Activated CD8-positive, alpha-beta T cell treated with anti-CD3 and anti-CD28 coated beads, Interleukin-2, amount 10 ng/mL, durations not matched to agents 7 days and 5 days (primary cell): Measurements from ENCODE around the gene LARP4B. TPM values are rescaled to one million over a fixed set of nuclear protein-coding genes. Genes with fewer than 3 reads are reported as not detected.
A peak's percentile ranks its signal among the peaks of the same experiment; 100 is the strongest.

Experiments
- ATAC-seq: fragments of 150-1000 bp; cut with Tn5 transposase; one replicate; pipeline ENCODE4 v1.10.0; 2021; ENCODE audit warnings: moderate library complexity
- CTCF ChIA-PET: fragments of 350-600 bp; sonication (Branson Sonifier 250); formaldehyde crosslinking; loops from one replicate; lab custom pipeline; 2021; ENCODE audit warnings: antibody characterized with exemption; lab: Charles Lee
- POLR2A ChIA-PET: fragments of 350-600 bp; sonication (Branson Sonifier 250); formaldehyde crosslinking; loops from one replicate; lab custom pipeline; 2021; ENCODE audit warnings: antibody characterized with exemption; lab: Charles Lee
- DNase-seq: peaks from one replicate; pipeline ENCODE4 v3.0.0-alpha.2; 2020
- H3K27ac Mint-ChIP-seq: one replicate; pipeline ENCODE4 v1.8.0; 2021; ENCODE audit warnings: mild to moderate bottlenecking, mixed read lengths
- H3K27me3 Mint-ChIP-seq: one replicate; pipeline ENCODE4 v1.8.0; 2021; ENCODE audit warnings: low read depth, mixed read lengths
- H3K36me3 Mint-ChIP-seq: one replicate; pipeline ENCODE4 v1.8.0; 2021; ENCODE audit warnings: low read depth, mixed read lengths
- H3K4me1 Mint-ChIP-seq: one replicate; pipeline ENCODE4 v1.8.0; 2021; ENCODE audit warnings: low read depth, mixed read lengths
- H3K4me3 Mint-ChIP-seq: one replicate; pipeline ENCODE4 v1.8.0; 2021; ENCODE audit warnings: mild to moderate bottlenecking, mixed read lengths
- H3K9me3 Mint-ChIP-seq: one replicate; pipeline ENCODE4 v1.8.0; 2022; ENCODE audit warnings: mixed read lengths; ENCODE audit not compliant: insufficient read depth
- total RNA-seq, 2 experiments: library from RNA; stranded (reverse); gene quantifications; one replicate each; pipeline ENCODE4 v1.2.3, GENCODE V29; 2021

LARP4B gene
- total RNA-seq = 100 to 1,000 TPM; 107 to 108 TPM

GRCh38 chr10:931326-932318 lies at the start of gene LARP4B:
Gene LARP4B (minus strand): TSS chr10:931705. CDS start chr10:885721, 45,984 bp downstream.
- ChIA-PET CTCF (no interaction called here), POLR2A (interaction anchor here (0.6 to 4.5 kb wide), 11 partner anchors 9 to 124 kb away, joined by 3 to 26 read pairs (median 4); partner anchors contain the start of genes GTPBP4, IDI1 and WDR37)
- peak within 1 kb of the TSS; percentile 96 for H3K4me3 Mint-ChIP-seq
- ATAC-seq (peak; percentile 98), DNase-seq (peak; percentile 97)
- H3K4me1 Mint-ChIP-seq = peaks cover 37% of the 10 kb centered on the region
- H3K36me3 Mint-ChIP-seq = peaks cover 16% of the 10 kb centered on the region
- no peaks in the 10 kb centered on the region for H3K27me3 Mint-ChIP-seq
- H3K9me3 Mint-ChIP-seq = no peaks in the 10 kb centered on the region
- H3K27ac Mint-ChIP-seq = peak within 1 kb of the TSS; percentile 96

- H3K27ac Mint-ChIP-seq = no peak overlapping the region
- no peaks in the 10 kb centered on the region for H3K27me3 Mint-ChIP-seq
- ATAC-seq = no peak
- ChIA-PET POLR2A (no interaction called here), CTCF (no interaction called here)
- no peak overlapping the region for H3K4me3 Mint-ChIP-seq
- H3K36me3 Mint-ChIP-seq = peaks cover 17% of the 10 kb centered on the region
- no peaks in the 10 kb centered on the region for H3K4me1 Mint-ChIP-seq
- DNase-seq = no peak
- peaks cover 18% of the 10 kb centered on the region for H3K9me3 Mint-ChIP-seq
Measured at GRCh38 chr10:980468-981093, 49.1 kb upstream of the LARP4B start.

GRCh38 chr10:978826-979421 lies 47.4 kb upstream of the LARP4B start:
- POLR2A ChIA-PET = no interaction called here
- no peak overlapping the region for H3K4me3 Mint-ChIP-seq
- DNase-seq = no peak
- CTCF ChIA-PET = no interaction called here
- H3K27ac Mint-ChIP-seq = no peak overlapping the region
- H3K9me3 Mint-ChIP-seq = peaks cover 18% of the 10 kb centered on the region
- no peaks in the 10 kb centered on the region for H3K27me3 Mint-ChIP-seq
- ATAC-seq = no peak
- no peaks in the 10 kb centered on the region for H3K4me1 Mint-ChIP-seq
- H3K36me3 Mint-ChIP-seq = peaks cover 17% of the 10 kb centered on the region

- DNase-seq (no peak), ATAC-seq (no peak)
- no peak overlapping the region for H3K4me3 Mint-ChIP-seq
- POLR2A ChIA-PET = no interaction called here
- H3K4me1 Mint-ChIP-seq = no peaks in the 10 kb centered on the region
- H3K9me3 Mint-ChIP-seq = peaks cover 18% of the 10 kb centered on the region
- CTCF ChIA-PET = no interaction called here
- H3K36me3 Mint-ChIP-seq = peaks cover 17% of the 10 kb centered on the region
- no peaks in the 10 kb centered on the region for H3K27me3 Mint-ChIP-seq
- no peak overlapping the region for H3K27ac Mint-ChIP-seq
Measured at GRCh38 chr10:976316-976715, 44.8 kb upstream of the LARP4B start.

- Mint-ChIP-seq H3K9me3 (peaks cover 11% of the 10 kb centered on the region), H3K27me3 (peaks cover 6% of the 10 kb centered on the region), H3K36me3 (peaks cover 12% of the 10 kb centered on the region), H3K4me3 (no peak overlapping the region), H3K4me1 (no peaks in the 10 kb centered on the region), H3K27ac (no peak overlapping the region)
- DNase-seq = no peak
- no peak for ATAC-seq
- ChIA-PET POLR2A (no interaction called here), CTCF (no interaction called here)
Measured at GRCh38 chr10:974785-975074, 43.2 kb upstream of the LARP4B start.

- Mint-ChIP-seq H3K9me3 (peaks cover 6% of the 10 kb centered on the region), H3K27ac (no peak overlapping the region), H3K27me3 (peaks cover 10% of the 10 kb centered on the region), H3K4me3 (no peak overlapping the region), H3K36me3 (peaks cover 11% of the 10 kb centered on the region), H3K4me1 (no peaks in the 10 kb centered on the region)
- CTCF ChIA-PET = no interaction called here
- no peak for DNase-seq
- POLR2A ChIA-PET = no interaction called here
- no peak for ATAC-seq
Measured at GRCh38 chr10:974038-974784, 42.7 kb upstream of the LARP4B start.

- H3K27ac Mint-ChIP-seq = no peak overlapping the region
- ChIA-PET POLR2A (interaction anchor here (0.6 kb wide), 1 partner anchor 10 kb away, joined by 3 read pairs; no protein-coding TSS in a partner anchor), CTCF (no interaction called here)
- H3K4me3 Mint-ChIP-seq = no peak overlapping the region
- DNase-seq = no peak
- peaks cover 5% of the 10 kb centered on the region for H3K36me3 Mint-ChIP-seq
- H3K9me3 Mint-ChIP-seq = no peaks in the 10 kb centered on the region
- H3K4me1 Mint-ChIP-seq = no peaks in the 10 kb centered on the region
- H3K27me3 Mint-ChIP-seq = peaks cover 18% of the 10 kb centered on the region
- no peak for ATAC-seq
Measured at GRCh38 chr10:972763-973162, 41.3 kb upstream of the LARP4B start.

GRCh38 chr10:971613-972012 lies 40.1 kb upstream of the LARP4B start:
- Mint-ChIP-seq H3K27ac (no peak overlapping the region), H3K36me3 (peaks cover 2% of the 10 kb centered on the region), H3K9me3 (no peaks in the 10 kb centered on the region), H3K4me3 (no peak overlapping the region), H3K4me1 (peaks cover 7% of the 10 kb centered on the region), H3K27me3 (peaks cover 18% of the 10 kb centered on the region)
- no peak for DNase-seq
- CTCF ChIA-PET = no interaction called here
- ATAC-seq = no peak
- POLR2A ChIA-PET = no interaction called here

- Mint-ChIP-seq H3K36me3 (no peaks in the 10 kb centered on the region), H3K27me3 (peaks cover 20% of the 10 kb centered on the region), H3K27ac (no peak overlapping the region), H3K4me3 (no peak overlapping the region), H3K9me3 (no peaks in the 10 kb centered on the region), H3K4me1 (peaks cover 7% of the 10 kb centered on the region)
- ChIA-PET CTCF (no interaction called here), POLR2A (no interaction called here)
- no peak for DNase-seq
- no peak for ATAC-seq
Measured at GRCh38 chr10:971150-971542, 39.6 kb upstream of the LARP4B start.

- no peak overlapping the region for H3K4me3 Mint-ChIP-seq
- peaks cover 20% of the 10 kb centered on the region for H3K27me3 Mint-ChIP-seq
- H3K4me1 Mint-ChIP-seq = peaks cover 7% of the 10 kb centered on the region
- ChIA-PET POLR2A (no interaction called here), CTCF (no interaction called here)
- ATAC-seq = no peak
- no peaks in the 10 kb centered on the region for H3K36me3 Mint-ChIP-seq
- H3K27ac Mint-ChIP-seq = no peak overlapping the region
- no peak for DNase-seq
- H3K9me3 Mint-ChIP-seq = no peaks in the 10 kb centered on the region
Measured at GRCh38 chr10:970311-971149, 39.0 kb upstream of the LARP4B start.
